Hepatocyte (in vitro differentiated cells): ENCODE measurements around the gene TOP2B.

Experiments
- CTCF ChIP-seq: fragments of 200-600 bp; sonication (generic); IDR thresholded peaks from 2 replicates; pipeline ENCODE4 v1.5.1; 2016; ENCODE audit warnings: antibody characterized with exemption, mild to moderate bottlenecking; ENCODE audit not compliant: poor library complexity
- EZH2 ChIP-seq: fragments of 200-600 bp; sonication (generic); IDR thresholded peaks from 2 replicates; pipeline ENCODE4 v1.6.1; 2016; ENCODE audit warnings: antibody characterized with exemption, mild to moderate bottlenecking, borderline replicate concordance

- TF ChIP-seq CTCF (no peak), EZH2 (no peak)
Measured at GRCh38 chr3:25571285-25571684, 93.4 kb downstream of the TOP2B start.
